ENCODE results near the gene TRAPPC1.

TRAPPC1 gene

DNA sequence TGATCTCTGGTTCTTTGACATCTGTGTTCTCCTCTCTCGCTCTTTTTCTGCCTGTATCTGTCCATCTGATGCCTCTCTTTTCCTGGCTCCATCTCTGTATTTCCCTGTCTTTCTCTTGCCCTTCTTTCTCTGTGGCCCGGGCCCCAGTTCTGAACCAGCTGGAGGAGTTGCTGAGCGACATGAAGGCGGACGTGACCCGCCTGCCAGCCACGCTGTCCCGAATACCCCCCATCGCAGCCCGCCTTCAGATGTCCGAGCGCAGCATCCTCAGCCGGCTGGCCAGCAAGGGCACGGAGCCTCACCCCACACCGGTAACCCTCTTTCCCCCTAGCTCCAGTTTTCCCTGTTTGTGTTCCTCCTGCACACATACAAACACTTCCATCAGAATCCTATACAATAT lies 21.5 kb downstream of the TRAPPC1 start:
- H3K4me1 ChIP-seq (ENCODE audit: control insufficient read depth, insufficient read depth, low read length, poor library complexity, severe bottlenecking): peaks cover 8% of the 10 kb centered on the region
- H3K36me3 ChIP-seq (ENCODE audit: control insufficient read depth, insufficient read depth, low read length): peaks cover 70% of the 10 kb centered on the region
- DNase-seq: no peak
- H3K4me3 ChIP-seq (ENCODE audit: insufficient read depth, low read depth, low read length, poor library complexity, severe bottlenecking): no peak overlapping the region
- H3K9me3 ChIP-seq (ENCODE audit: control insufficient read depth, low read length): no peaks in the 10 kb centered on the region
- no peaks in the 10 kb centered on the region for H3K27me3 ChIP-seq (replicated peaks; ENCODE audit: control insufficient read depth, insufficient read depth, low read length, poor library complexity, severe bottlenecking)
- H3K27ac ChIP-seq (ENCODE audit: insufficient read depth, low read length, poor library complexity, severe bottlenecking): no peak overlapping the region

DNA sequence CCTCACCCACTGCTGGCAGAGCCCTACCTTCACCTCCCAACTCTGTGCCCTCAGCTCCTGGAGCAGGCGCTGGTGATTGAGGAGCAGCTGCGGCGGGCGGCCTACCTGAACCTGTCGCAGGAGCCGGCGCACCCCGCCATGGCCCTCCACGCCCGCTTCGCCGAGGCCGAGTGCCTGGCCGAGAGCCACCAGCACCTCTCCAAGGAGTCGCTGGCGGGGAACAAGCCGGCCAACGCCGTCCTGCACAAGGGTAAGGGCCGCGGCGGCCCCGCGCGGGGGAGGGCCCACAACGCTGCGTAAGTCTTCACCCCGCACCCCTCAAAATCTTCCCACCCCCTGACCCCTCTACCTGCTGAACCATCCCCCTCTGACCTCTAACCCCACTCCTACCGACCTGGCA lies 22.7 kb downstream of the TRAPPC1 start:
- no peak overlapping the region for H3K4me3 ChIP-seq (ENCODE audit: insufficient read depth, low read depth, low read length, poor library complexity, severe bottlenecking)

DNA sequence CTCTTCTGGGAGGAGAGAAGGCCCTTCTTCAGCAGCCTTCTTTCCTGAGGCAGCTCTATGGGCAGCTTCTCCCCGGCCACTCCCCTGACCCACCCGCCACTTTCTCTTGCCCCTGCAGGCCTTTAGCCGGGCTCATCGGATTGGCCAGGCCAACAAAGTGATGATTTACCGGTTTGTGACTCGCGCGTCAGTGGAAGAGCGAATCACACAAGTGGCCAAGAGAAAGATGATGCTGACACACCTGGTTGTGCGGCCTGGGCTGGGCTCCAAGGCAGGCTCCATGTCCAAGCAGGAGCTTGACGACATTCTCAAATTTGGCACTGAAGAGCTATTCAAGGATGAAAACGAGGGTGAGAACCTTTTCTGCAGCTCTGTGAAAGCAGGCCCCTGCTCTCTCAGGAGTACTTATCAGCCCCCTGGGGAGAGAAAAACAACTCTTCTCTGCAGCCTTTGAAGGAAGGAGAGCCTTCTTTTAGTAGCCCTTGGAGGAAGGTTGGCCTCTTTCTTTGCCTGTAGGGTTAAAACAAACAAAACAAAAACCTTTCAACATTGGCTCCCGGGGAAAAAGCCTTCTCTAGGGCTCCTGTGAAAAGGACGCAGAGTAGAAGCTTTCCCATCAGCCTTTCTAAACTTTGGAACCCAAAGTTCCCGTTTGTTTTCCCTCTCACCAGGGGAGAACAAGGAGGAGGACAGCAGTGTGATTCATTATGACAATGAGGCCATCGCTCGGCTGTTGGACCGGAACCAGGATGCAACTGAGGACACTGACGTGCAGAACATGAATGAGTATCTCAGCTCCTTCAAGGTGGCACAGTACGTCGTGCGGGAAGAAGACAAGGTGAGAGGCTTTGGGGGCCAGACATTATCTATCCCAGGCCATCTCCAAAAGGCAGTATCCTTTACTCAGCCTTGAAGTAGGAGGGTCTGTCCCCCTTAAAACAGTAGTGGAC lies 28.3 kb downstream of the TRAPPC1 start:
- Histone ChIP-seq H3K4me1 (ENCODE audit: control insufficient read depth, insufficient read depth, low read length, poor library complexity, severe bottlenecking) (no peaks in the 10 kb centered on the region), H3K9me3 (ENCODE audit: control insufficient read depth, low read length) (no peaks in the 10 kb centered on the region), H3K27ac (ENCODE audit: insufficient read depth, low read length, poor library complexity, severe bottlenecking) (no peak overlapping the region), H3K4me3 (ENCODE audit: insufficient read depth, low read depth, low read length, poor library complexity, severe bottlenecking) (no peak overlapping the region), H3K36me3 (ENCODE audit: control insufficient read depth, insufficient read depth, low read length) (peaks cover 97% of the 10 kb centered on the region), H3K27me3 (replicated peaks; ENCODE audit: control insufficient read depth, insufficient read depth, low read length, poor library complexity, severe bottlenecking) (no peaks in the 10 kb centered on the region)
- no peak for DNase-seq

More for the DNA sequence above, 22.7 kb downstream of the TRAPPC1 start:
- Histone ChIP-seq H3K9me3 (ENCODE audit: control insufficient read depth, low read length) (no peaks in the 10 kb centered on the region), H3K27ac (ENCODE audit: insufficient read depth, low read length, poor library complexity, severe bottlenecking) (no peak overlapping the region), H3K27me3 (replicated peaks; ENCODE audit: control insufficient read depth, insufficient read depth, low read length, poor library complexity, severe bottlenecking) (no peaks in the 10 kb centered on the region), H3K4me1 (ENCODE audit: control insufficient read depth, insufficient read depth, low read length, poor library complexity, severe bottlenecking) (peaks cover 4% of the 10 kb centered on the region), H3K36me3 (ENCODE audit: control insufficient read depth, insufficient read depth, low read length) (peaks cover 81% of the 10 kb centered on the region)
- DNase-seq: no peak

DNA sequence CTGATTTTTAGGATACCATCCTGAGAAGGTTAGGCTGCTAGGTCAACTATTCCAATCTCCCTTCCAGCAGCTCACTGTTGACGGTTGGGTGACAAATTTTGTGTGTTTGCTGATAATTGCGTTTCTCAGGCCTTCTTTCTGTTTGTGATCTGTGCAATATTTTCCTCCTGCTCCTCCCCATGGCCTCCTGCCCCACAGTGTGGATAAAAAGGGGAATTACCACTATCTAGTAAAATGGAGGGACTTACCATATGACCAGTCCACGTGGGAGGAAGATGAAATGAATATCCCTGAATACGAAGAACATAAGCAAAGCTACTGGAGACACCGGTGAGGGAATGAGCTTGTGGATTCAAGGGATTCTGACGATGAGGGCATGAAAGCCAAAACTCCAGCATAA lies 34.0 kb downstream of the TRAPPC1 start:
- no peaks in the 10 kb centered on the region for H3K27me3 ChIP-seq (replicated peaks; ENCODE audit: control insufficient read depth, insufficient read depth, low read length, poor library complexity, severe bottlenecking)
- DNase-seq: no peak
- no peaks in the 10 kb centered on the region for H3K4me1 ChIP-seq (ENCODE audit: control insufficient read depth, insufficient read depth, low read length, poor library complexity, severe bottlenecking)
- peak overlapping the region; percentile 8 for H3K27ac ChIP-seq (ENCODE audit: insufficient read depth, low read length, poor library complexity, severe bottlenecking)
- no peaks in the 10 kb centered on the region for H3K9me3 ChIP-seq (ENCODE audit: control insufficient read depth, low read length)
- H3K4me3 ChIP-seq (ENCODE audit: insufficient read depth, low read depth, low read length, poor library complexity, severe bottlenecking): no peak overlapping the region
- H3K36me3 ChIP-seq (ENCODE audit: control insufficient read depth, insufficient read depth, low read length): peaks cover 87% of the 10 kb centered on the region

DNA sequence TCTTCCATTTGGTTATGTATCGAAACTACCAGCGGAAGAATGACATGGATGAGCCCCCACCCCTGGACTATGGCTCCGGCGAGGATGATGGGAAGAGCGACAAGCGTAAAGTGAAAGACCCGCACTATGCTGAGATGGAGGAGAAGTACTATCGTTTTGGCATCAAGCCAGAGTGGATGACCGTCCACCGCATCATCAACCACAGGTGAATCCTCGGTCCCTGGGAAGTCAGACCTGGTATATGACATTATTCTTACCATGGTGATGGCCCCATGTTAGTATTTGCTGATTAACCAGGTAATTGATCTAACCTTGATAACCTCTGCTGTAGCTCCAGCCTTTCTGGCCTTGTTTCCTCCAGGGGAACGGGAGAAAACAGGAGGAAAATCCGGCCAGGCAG lies 34.7 kb downstream of the TRAPPC1 start:
- no peak overlapping the region for H3K27ac ChIP-seq (ENCODE audit: insufficient read depth, low read length, poor library complexity, severe bottlenecking)
- no peak for DNase-seq
- H3K36me3 ChIP-seq (ENCODE audit: control insufficient read depth, insufficient read depth, low read length): peaks cover 82% of the 10 kb centered on the region
- no peak overlapping the region for H3K4me3 ChIP-seq (ENCODE audit: insufficient read depth, low read depth, low read length, poor library complexity, severe bottlenecking)
- H3K27me3 ChIP-seq (replicated peaks; ENCODE audit: control insufficient read depth, insufficient read depth, low read length, poor library complexity, severe bottlenecking): no peaks in the 10 kb centered on the region
- no peaks in the 10 kb centered on the region for H3K9me3 ChIP-seq (ENCODE audit: control insufficient read depth, low read length)
- no peaks in the 10 kb centered on the region for H3K4me1 ChIP-seq (ENCODE audit: control insufficient read depth, insufficient read depth, low read length, poor library complexity, severe bottlenecking)

DNA sequence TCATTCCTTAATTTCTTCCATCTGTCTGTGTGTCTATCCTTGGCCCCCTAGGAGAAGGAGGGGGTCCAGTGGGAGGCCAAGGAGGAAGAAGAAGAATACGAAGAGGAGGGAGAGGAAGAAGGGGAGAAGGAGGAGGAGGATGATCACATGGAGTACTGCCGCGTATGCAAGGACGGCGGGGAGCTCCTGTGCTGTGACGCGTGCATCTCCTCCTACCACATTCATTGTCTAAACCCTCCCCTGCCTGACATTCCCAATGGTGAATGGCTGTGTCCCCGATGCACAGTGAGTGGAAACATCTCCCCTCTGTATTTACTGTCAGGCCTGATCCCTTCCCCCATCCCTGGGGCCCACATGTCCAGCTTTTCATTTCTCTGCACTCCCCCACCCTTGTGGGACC lies 36.9 kb downstream of the TRAPPC1 start:
- Histone ChIP-seq H3K27ac (ENCODE audit: insufficient read depth, low read length, poor library complexity, severe bottlenecking) (no peak overlapping the region), H3K27me3 (replicated peaks; ENCODE audit: control insufficient read depth, insufficient read depth, low read length, poor library complexity, severe bottlenecking) (no peaks in the 10 kb centered on the region), H3K4me3 (ENCODE audit: insufficient read depth, low read depth, low read length, poor library complexity, severe bottlenecking) (no peak overlapping the region), H3K4me1 (ENCODE audit: control insufficient read depth, insufficient read depth, low read length, poor library complexity, severe bottlenecking) (no peaks in the 10 kb centered on the region), H3K9me3 (ENCODE audit: control insufficient read depth, low read length) (no peaks in the 10 kb centered on the region), H3K36me3 (ENCODE audit: control insufficient read depth, insufficient read depth, low read length) (peaks cover 72% of the 10 kb centered on the region)
- no peak for DNase-seq

DNA sequence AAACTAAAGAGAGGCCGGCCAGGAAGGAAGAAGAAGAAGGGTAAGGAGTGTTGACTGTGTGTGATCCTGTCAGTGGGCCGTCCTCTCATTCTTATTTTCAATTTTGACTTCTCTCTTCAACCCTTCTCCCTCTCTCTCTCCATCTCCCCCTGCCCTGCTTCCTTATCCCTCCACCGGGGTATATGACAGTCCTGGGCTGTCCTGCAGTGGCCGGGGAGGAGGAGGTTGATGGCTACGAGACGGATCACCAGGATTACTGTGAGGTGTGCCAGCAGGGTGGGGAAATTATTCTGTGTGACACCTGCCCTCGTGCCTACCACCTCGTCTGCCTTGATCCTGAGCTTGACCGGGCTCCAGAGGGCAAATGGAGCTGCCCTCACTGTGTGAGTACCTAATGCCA lies 37.5 kb downstream of the TRAPPC1 start:
- peaks cover 65% of the 10 kb centered on the region for H3K36me3 ChIP-seq (ENCODE audit: control insufficient read depth, insufficient read depth, low read length)
- peaks cover 2% of the 10 kb centered on the region for H3K4me1 ChIP-seq (ENCODE audit: control insufficient read depth, insufficient read depth, low read length, poor library complexity, severe bottlenecking)
- no peak overlapping the region for H3K4me3 ChIP-seq (ENCODE audit: insufficient read depth, low read depth, low read length, poor library complexity, severe bottlenecking)
- H3K27me3 ChIP-seq (replicated peaks; ENCODE audit: control insufficient read depth, insufficient read depth, low read length, poor library complexity, severe bottlenecking): no peaks in the 10 kb centered on the region
- H3K9me3 ChIP-seq (ENCODE audit: control insufficient read depth, low read length): no peaks in the 10 kb centered on the region
- DNase-seq: no peak
- H3K27ac ChIP-seq (ENCODE audit: insufficient read depth, low read length, poor library complexity, severe bottlenecking): no peak overlapping the region

DNA sequence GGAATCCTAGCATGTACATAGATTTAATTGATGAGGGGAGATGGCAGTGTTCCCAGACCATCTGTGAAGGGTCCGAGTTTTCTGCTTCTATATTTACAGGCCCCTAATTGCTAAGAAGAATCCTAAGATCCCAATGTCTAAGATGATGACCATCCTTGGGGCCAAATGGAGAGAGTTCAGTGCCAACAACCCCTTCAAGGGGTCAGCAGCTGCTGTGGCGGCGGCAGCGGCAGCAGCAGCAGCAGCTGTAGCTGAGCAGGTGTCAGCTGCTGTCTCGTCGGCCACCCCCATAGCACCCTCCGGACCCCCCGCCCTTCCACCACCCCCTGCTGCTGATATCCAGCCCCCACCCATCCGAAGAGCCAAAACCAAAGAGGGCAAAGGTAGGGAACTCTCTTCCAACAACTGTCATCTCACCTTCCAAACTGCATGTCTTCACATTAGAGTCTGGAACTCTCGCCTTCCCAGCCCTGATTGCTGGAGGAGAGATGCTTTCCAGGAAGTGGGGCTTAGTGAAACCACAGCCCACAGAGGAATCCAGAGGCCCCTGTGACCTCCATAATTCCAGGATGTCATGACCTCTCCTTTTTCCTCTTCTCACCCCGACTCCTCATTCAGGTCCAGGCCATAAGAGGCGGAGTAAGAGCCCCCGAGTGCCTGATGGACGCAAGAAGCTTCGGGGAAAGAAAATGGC lies 38.4 kb downstream of the TRAPPC1 start:
- no peak for DNase-seq
- peaks cover 56% of the 10 kb centered on the region for H3K36me3 ChIP-seq (ENCODE audit: control insufficient read depth, insufficient read depth, low read length)
- no peak overlapping the region for H3K27ac ChIP-seq (ENCODE audit: insufficient read depth, low read length, poor library complexity, severe bottlenecking)
- H3K27me3 ChIP-seq (replicated peaks; ENCODE audit: control insufficient read depth, insufficient read depth, low read length, poor library complexity, severe bottlenecking): no peaks in the 10 kb centered on the region
- no peaks in the 10 kb centered on the region for H3K9me3 ChIP-seq (ENCODE audit: control insufficient read depth, low read length)
- no peak overlapping the region for H3K4me3 ChIP-seq (ENCODE audit: insufficient read depth, low read depth, low read length, poor library complexity, severe bottlenecking)
- H3K4me1 ChIP-seq (ENCODE audit: control insufficient read depth, insufficient read depth, low read length, poor library complexity, severe bottlenecking): peaks cover 9% of the 10 kb centered on the region

DNA sequence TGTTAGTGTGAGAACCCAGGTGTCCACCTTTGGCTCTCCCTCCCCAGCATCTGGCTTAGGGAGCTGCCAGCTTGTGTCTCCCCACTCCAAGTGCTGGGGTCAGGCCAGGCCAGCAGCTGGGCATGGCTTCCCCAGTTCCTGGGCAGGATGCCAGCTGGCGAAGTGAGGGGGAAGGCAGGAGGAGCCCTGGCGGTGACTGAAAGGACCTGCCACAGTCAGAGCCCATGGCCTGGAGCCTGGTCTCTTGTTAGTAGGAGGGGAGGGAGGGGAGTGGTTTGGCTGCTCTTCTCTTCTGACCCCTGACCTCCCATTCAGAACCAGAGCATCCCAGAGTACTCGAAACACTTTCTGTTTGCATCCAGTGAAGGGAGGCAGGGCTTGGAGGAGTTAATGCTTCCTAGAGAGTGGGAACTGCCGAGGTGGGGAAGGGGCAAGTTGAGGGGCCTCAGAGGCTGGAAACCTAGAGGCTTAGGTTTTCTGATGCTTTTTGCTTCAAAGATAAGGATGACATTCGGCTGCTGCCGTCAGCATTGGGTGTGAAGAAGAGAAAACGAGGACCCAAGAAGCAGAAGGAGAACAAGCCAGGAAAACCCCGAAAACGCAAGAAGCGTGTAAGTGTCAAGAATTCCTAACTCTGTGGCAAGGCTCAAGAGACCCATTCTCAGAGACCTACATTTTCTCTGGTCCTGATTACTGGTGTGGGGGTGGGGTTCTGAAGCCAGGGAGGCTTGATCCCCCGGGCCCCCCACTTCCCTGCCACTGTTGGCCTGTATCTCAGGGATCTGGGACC lies 42.4 kb downstream of the TRAPPC1 start:
- H3K4me1 ChIP-seq (ENCODE audit: control insufficient read depth, insufficient read depth, low read length, poor library complexity, severe bottlenecking): peaks cover 20% of the 10 kb centered on the region
- DNase-seq: peak in 1 of 3 donors; percentile 35
- peak overlapping the region; percentile 87 for H3K27ac ChIP-seq (ENCODE audit: insufficient read depth, low read length, poor library complexity, severe bottlenecking)
- H3K27me3 ChIP-seq (replicated peaks; ENCODE audit: control insufficient read depth, insufficient read depth, low read length, poor library complexity, severe bottlenecking): no peaks in the 10 kb centered on the region
- H3K36me3 ChIP-seq (ENCODE audit: control insufficient read depth, insufficient read depth, low read length): peaks cover 26% of the 10 kb centered on the region
- no peaks in the 10 kb centered on the region for H3K9me3 ChIP-seq (ENCODE audit: control insufficient read depth, low read length)
- no peak overlapping the region for H3K4me3 ChIP-seq (ENCODE audit: insufficient read depth, low read depth, low read length, poor library complexity, severe bottlenecking)
